ENCODE measurements around the gene ZBTB5.

- TF ChIP-seq POLR2AphosphoS5 (IDR thresholded peaks at IDR 0.05) (no peak), CTCF (IDR thresholded peaks at IDR 0.05) (no peak), POLR2A (IDR thresholded peaks at IDR 0.05) (no peak), EP300 (IDR thresholded peaks at IDR 0.05) (no peak)
Measured at GRCh38 chr9:37486256-37486615, 21.0 kb upstream of the ZBTB5 start.
